GM19467 (cell line): ENCODE results near the gene MMD.
"Not testable (repeated sequence)": the region's sequence is repeated elsewhere in the genome, so short reads cannot be mapped to it uniquely, and the experiment has no call there.

ENCODE experiments used
- ATAC-seq: cut with Tn5 transposase; IDR thresholded peaks from one replicate; pipeline ENCODE4 v1.9.1; 2021; ENCODE audit warnings: mild to moderate bottlenecking, moderate library complexity; ENCODE audit not compliant: unreplicated experiment

MMD gene

DNA sequence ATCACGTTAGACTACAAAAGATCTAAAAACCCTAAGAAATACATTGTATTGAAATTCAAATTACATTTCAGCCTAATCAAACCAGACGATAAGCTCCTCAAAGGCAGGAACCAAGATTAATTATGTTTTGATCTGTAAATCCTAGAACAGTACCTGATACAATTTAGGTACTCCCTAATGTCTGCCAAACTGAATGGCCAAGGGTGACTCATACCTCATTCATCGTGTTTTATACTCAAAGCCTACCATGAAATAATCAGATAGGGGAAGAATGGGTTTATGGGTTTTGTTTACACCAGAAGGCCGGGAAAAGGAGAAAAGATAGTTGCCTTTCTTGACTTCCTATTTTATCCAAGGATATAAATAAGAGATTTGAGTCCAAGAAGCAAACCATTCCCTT is 19.3 kb downstream of the MMD start:
- ATAC-seq: no peak

DNA sequence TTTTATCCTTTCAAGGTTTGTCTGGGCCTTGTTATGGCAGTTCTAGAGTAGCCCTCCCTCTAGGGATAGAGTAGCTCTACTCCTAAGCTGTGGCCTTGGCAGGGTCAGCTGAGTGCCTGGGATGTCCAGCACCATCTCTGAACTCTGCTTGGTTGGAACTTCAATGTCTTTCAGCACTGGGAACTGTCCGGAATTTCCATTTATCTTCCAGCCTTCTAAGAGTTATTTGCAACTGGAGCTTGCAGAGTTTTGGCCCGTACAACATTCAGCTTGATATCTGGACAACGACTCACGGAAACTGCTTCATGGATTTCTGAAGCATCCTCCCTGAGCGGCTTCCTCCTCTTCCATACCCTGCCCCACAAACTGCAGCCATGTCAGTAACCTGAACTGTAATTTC is 22.9 kb downstream of the MMD start:
- ATAC-seq: no peak

DNA sequence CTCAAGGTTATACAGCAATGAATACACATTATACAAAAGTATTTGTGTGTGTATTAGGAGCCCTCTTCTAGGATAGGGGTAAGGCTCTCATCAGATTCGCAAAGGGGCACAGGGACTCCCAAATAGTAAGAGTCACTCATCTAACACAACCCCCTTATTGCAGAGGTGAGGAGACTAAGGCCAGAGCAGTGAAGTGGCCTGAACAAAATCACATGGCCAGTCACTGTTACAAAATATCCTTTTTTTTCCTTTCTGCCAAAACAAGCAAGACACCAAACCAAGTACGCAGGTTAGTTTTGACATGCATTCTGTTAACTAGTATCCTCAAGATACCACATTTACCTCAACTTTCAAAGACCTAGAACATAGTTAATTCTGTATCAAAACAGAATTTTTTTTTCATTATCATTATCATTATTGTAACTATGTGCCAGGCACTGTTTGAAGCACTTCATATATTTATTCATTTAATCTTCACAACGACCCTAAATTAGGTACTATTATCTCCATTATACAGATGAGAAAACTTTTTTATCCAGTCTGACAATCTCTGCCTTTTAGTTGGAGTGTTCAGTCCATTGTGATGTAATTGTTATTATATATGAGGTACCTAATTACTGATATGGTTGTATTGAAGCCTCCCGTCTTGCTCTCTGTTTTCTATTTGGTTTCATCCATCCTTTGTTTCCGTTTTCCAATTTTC is 25.7 kb downstream of the MMD start:
- no peak for ATAC-seq

DNA sequence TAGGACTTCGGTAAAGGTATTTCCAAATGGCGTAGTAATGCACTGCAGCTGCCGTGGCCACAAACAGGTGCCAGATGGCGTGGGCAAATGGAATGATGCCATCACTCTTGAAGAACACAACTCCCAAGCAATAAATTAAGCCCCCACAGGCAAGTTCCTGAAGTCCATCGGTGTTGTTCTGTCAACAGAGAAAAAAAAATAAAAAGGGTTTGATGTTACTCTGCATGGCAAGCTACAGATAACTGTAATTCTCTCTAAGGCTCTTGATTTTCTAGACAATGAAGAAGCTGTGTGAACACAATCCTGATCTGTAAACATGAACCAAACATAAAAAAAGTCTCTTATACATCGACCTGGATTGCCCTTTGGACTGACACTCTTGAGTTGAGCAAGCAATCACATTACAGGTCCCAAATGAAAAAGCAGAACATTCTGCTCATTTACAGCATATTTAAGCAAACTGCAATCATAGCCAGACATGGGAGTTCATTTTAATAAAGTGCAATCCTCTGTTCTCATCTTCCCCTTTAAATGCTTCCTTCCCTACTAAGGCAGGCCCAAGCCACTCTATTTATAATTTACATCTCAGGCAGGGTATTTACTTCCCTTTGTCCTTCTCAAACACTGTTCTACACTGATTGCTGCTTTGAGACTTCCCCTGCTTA is 27.1 kb downstream of the MMD start:
- no peak for ATAC-seq

DNA sequence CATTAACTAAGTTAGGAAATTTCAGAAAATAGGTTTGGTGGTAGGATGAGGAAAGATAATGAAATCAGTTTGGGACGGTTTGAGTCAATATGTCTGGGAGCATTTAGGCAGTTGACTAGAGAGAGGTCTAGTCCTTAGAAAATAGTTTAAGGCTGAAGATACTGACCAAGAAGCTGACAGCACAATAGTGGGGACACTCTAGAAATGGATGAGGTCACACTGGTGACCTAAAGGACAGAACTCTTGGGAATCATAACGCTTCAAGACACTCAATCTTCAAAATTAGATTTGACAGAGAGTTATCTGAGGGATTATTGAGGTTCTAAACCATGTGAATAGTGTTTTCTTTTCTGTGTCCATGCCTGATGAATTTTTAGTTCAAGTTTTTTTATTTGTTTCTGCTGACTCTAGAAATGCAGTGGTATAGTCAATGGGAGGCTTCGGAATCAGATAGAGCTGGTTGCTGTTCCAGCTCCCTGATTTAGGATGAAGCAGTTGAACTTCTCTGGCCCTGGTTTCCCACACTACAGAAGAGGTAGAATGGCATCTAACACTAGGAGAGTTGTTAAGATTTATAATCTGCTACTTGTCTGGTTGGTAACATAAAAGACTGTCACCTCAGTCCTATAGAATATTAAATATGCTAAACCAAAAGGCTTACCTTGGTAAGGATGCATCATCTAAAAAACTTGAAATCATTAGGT is 29.7 kb downstream of the MMD start:
- no peak for ATAC-seq

DNA sequence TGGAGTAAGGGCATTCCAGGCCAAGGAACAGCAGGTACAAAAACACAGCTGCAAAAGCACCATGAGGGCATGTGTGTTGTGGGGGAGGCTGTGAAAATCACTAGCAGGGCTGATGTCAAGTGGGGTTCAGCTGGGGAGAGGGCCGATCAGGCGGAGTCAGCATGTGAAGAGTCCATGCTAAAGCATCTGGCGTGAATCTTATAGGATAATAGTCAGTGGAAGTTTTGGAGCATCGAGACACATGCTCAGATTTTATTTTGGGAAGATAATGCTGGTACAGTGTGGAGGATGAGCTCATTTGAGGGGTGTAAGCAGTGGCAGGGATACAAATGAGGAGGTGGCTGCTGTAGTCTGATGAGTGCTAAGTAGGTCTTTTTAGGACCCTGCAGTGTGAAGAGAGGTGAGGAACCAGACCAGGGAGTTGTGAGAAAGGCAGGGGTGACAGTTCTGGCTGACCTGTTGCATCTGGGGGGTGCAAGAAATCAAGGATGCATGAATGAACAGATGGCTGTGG is 30.3 kb downstream of the MMD start:
- ATAC-seq: no peak

DNA sequence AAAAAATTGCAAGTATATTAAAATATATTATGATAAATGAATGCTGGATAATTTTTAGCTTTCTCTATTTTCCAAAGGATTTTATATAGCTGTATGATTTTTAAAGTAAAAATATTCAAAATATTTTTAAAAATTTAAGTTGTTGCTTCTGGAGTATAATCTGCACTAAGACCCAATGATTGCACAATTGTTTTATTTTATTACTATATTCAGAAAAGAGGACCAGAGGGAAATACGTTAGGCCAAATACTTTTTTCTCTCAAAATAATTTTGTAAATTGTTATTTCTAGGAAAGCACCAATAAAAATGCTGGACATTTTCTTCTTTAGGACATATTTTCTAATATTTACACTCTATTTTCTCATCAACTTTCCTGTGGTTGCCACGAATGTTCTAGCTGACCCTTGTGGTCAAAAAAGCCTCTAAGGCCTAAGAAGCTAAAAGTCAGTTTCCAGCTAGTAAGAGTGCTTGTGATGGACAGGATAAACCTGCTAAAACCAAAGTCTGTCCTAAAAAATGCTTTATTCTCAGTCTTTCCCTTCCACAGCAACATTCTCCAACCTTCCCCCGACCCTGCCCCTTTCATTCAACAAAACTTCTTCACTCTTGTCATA is 31.2 kb downstream of the MMD start:
- ATAC-seq: no peak

DNA sequence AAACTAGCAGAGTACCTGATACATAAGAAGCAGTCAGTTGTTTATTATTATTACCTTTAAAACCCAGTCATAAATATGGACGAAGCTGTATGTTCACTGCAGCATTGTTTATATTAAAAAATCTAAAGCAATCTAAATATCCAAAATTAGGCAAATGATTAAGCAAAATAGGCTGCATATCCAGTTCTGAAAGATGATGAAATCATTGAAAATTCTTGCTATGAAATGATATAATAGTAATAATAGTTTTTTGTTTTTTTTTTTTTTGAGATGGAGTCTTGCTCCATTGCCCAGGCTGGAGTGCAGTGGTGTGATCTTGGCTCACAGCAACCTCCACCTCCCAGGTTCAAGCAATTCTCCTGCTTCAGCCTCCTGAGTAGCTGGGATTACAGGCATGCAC is 31.9 kb downstream of the MMD start:
- ATAC-seq: not testable (repeated sequence)

DNA sequence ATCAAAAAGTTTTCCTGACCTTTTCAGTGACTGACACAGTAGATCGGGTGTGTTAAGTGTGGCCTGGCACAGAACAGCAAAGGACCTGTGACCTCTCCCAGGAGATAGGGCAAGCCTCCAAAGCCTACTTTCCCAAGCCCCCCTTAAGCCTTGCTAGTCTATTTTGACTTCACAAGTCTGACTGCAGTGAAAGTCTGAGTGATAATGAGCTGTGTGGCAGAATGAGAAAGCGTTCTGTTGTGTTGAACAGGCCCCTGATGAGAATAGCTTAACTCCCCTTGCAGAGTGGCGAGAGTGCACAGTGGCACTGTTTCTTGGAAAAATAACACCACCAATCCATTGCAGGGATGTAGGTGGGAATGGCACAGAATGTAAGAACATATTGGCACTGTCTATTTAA is 32.8 kb downstream of the MMD start:
- ATAC-seq: no peak

DNA sequence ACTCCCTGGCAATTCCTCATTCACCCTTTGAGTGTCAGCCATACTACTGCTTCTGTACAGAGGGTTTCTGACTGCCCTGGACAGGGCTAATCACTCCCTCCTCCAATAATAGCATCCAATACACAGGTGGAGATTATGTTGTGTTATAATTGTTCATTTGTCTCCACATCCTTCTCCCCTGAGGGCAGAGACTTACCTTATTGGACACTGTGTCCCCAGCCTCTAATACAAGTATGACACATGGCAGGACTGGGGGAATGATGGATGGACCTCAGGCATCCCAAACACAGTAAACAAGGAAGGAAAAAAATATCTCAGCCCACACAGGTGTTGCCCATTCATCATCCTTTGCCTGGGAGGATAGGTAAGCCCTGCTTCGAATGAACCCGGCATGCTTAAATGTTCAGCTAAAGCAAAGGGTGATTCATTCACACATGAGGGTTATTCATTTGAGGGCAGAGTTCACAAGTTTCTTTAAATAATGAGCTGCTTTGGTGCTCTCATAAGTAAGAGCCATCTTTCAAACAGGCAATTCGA is 34.8 kb downstream of the MMD start:
- ATAC-seq: no peak

DNA sequence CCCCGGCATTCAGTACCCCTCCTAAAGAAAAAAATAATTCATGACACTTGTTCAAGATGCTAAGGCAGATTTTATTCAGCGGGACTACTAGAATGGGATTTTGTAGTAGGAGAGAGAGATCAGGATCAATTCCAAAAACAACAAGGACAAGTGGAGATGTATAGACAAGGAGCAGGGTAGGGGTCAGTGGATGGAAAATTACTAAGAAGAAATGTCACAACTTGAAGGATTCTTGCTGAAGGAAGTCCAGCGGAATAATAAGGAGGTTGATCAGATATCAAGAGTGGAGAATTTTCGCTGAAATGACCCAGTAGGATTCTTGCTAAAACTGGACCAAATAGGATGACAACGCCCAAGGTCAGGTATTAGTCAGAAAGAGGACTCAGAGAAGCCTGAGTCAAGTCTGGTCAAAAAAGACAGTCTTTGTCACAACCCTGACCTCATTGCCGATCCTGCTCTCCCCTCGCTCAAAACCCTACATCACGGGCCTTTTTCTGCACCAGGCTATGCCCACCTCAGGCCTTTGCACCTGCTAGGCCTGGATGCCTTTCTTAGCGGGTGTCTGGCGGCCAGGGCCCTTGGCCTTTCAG is 36.9 kb downstream of the MMD start:
- ATAC-seq: no peak

DNA sequence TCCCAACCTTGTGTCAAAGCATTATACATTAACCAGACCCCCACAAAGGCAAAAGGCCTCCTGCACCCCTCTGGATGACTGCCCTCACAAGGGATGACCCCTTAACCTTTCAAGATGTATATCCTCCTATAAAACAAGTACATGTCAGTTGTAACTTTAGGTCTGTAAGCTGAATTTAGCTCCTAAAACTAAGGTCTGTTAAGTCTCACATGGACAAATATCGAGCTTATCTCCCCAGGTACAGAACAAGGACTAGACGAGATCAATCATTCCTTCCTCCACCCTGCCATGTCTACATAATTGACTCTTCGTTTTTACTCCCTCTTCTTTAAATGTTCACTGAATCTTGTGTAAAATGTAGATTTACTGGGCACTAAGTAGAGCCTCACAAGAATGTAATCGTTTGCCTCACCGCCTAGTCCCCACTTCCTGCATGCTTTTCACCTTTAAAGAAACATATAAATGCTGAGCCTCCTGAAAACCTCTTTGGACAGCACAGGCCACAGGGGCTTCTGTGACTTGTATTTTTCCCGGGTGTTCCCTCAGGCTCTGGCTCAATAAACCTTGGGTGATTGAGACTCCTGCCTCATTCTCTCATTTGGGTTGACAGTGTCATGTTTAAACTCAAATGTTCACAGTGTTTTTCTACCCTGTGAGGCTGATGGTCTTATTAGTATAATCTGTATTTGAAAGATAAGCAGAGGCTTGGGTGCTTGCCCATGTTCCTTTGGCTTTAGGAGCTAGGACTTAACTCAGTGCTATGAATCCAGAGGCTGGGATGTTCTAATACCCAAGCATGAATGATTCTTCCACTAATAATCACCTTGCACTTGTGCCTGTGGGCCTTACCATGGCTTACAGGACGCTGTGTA is 37.6 kb downstream of the MMD start:
- ATAC-seq: no peak

DNA sequence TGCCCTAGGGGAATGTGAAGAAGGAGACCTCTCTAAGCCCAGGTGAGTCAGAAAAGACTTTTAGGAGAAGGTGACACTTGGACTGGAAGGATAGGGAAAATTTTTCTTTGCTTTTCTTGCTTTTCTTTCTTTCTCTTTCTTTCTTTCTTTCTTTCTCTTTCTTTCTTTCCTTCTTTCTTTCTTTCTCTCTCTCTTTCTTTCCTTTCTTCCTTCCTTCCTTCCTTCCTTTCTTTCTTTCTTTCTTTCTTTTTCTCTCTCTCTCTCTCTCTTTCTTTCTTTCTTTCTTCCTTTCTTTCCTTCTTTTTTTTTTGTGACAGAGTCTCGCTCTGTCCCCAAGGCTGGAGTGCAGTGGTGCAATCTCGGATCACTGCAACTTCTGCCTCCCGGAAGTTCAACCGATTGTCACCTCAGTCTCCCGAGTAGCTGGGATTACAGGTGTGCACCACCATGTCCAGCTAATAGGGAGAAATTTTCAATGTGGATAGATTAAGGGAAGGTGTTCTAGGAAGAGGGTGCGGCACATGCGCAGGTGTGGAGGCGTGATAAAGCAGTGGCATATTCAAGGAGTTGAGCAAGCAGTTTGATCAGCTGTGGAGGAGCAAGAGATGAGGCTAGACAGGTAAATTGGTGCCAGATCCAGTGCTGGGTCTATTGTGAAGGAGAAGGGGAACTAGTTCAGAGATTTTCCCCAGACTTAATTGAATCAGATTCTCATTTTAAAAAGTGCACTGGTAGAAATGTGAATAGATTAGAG is 40.4 kb downstream of the MMD start:
- no peak for ATAC-seq

DNA sequence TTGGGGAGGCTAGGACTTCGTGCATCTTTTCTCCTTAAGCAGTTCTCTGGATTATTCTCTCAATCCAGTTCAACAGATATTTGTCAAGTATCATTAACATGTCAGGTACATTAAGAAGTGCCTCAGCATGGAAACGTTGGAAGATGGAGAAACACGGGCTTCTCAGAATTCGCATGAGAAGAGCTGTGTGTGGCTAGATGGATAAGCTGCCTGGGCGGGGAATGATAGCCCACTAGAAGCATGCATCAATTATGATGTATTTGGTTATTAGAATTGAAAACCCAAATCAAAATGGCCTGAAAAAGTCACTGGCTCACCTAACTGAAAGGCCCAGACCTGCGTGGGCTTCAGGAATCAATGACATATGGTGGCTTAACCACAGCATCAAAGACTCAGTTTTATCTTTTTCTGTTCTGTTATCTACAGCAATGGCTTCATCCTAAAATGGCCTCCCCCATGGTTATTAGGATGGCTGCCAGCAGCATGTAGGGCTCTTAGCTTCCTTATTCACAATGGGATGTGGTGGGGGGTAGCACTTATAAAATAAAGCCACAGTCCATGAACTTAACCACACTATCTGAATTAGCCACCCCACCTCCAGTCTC is 43.9 kb downstream of the MMD start:
- no peak for ATAC-seq

DNA sequence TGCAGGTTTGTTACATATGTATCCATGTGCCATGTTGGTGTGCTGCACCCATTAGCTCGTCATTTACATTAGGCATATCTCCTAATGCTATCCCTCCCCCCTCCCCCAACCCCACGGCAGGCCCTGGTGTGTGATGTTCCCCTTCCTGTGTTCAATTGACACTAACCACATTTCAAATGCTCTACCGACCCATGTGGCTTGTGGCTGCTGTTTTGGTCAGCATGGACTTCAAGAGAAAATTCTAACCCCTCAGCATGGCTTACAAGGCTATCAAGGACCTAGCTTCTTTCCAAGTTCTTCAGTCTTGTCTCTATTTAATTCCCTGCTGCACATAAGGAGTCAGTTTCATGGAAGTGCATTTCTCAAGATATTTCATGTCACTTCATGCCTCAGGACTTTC is 52.9 kb downstream of the MMD start:
- no peak for ATAC-seq

DNA sequence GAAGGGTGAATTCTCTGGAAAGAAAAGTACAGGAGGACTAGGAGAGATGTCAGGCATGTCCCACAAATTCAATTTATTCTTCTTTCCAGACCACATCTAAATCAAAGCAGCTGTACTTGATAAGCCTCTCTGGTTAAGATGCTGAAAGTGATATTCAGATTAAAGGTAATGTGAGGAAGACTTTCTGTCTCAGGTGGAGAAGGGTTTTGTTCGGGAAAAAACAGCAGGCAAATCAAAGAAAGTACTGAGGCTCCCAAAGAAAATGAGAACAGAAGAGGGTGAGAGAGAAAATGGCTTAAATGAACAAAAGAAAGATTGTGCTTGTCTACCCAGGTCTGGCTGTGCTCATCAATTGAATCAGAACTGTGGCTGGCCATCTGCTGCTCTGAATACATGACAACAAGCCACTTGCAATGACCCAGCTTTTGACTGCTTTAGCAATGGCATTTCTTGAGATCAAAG is 55.6 kb downstream of the MMD start:
- ATAC-seq: no peak

DNA sequence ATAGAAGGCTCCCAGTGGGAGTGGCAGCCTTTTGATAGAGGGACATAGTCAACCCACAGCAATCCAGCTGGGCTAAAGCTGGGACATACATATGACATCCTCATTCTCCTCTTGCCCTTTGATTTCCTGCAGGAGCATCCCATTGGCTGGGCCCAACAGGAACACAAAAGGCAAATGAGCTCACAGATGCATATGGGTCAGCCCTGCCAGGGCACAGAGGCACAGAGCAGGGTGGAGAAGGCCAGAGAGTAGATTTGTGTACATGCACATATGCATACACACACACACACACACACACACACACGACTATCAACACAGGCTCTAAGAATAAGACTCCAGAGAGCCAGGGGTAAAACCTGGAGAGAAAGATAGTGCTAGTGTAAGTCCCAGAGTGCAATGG is 58.6 kb downstream of the MMD start:
- ATAC-seq: no peak

DNA sequence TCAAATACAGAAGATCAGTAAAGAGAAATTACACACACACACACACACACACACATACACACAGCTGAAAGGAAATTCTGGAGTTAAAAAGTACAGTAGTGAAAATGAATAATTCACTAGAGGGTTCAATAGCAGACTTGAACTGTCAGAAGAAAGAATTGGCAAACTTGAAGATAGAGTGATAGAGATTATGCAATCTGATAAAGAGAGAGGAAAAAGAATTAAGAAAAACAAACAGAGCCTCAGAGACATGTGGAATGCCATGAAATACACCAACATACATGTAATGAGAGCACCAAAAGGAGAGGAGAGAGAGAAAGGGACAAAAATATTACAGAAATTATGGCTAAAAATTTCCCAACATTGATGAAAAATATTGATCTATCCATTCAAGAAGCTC is 60.7 kb downstream of the MMD start:
- no peak for ATAC-seq
